HEK293 (cell line): ENCODE measurements around the gene NR2F1-AS1.

ENCODE experiments used
- HOXC10 ChIP-seq: sonication (generic); formaldehyde crosslinking; IDR thresholded peaks from 2 replicates; pipeline ENCODE4 v1.8.1; 2023; ENCODE audit warnings: mild to moderate bottlenecking, missing genetic modification reagents
- MYNN ChIP-seq: fragments of 450-650 bp; formaldehyde crosslinking; IDR thresholded peaks from 2 replicates; pipeline ENCODE4 v1.5.1; 2016; ENCODE audit warnings: missing biosample characterization, missing genetic modification characterization, borderline replicate concordance
- PATZ1 ChIP-seq: fragments of 450-650 bp; formaldehyde crosslinking; IDR thresholded peaks from 2 replicates; pipeline ENCODE4 v1.5.1; 2016; ENCODE audit warnings: missing biosample characterization, missing genetic modification characterization
- REST ChIP-seq: fragments of 450-650 bp; formaldehyde crosslinking; IDR thresholded peaks from 2 replicates; pipeline ENCODE4 v1.5.1; 2016; ENCODE audit warnings: missing biosample characterization, missing genetic modification characterization
- SALL2 ChIP-seq: fragments of 450-650 bp; formaldehyde crosslinking; IDR thresholded peaks from 2 replicates; pipeline ENCODE4 v1.5.0; 2017; ENCODE audit warnings: missing biosample characterization, mild to moderate bottlenecking, missing genetic modification characterization, borderline replicate concordance
- TRIM28 ChIP-seq: IDR thresholded peaks from 2 replicates; pipeline ENCODE4 v1.6.1; 2011; ENCODE audit warnings: low read length, control low read depth, borderline replicate concordance
- ZBTB10 ChIP-seq: fragments of 450-650 bp; formaldehyde crosslinking; IDR thresholded peaks from 2 replicates; pipeline ENCODE4 v1.5.1; 2016; ENCODE audit warnings: missing biosample characterization, missing genetic modification characterization
- ZBTB26 ChIP-seq: fragments of 450-650 bp; formaldehyde crosslinking; optimal IDR thresholded peaks from 2 replicates; pipeline ENCODE3; 2016; ENCODE audit warnings: missing biosample characterization, mild to moderate bottlenecking, missing genetic modification characterization
- ZIC2 ChIP-seq: fragments of 450-650 bp; formaldehyde crosslinking; IDR thresholded peaks from 2 replicates; pipeline ENCODE4 v1.5.1; 2016; ENCODE audit warnings: missing biosample characterization, missing genetic modification characterization
- ZNF157 ChIP-seq: fragments of 450-650 bp; formaldehyde crosslinking; IDR thresholded peaks from 2 replicates; pipeline ENCODE4 v1.5.1; 2016; ENCODE audit warnings: missing biosample characterization, missing genetic modification characterization
- ZNF18 ChIP-seq: fragments of 450-650 bp; formaldehyde crosslinking; IDR thresholded peaks from 2 replicates; pipeline ENCODE4 v1.5.1; 2016; ENCODE audit warnings: missing biosample characterization, missing genetic modification characterization
- ZNF324 ChIP-seq: fragments of 450-650 bp; formaldehyde crosslinking; IDR thresholded peaks from 2 replicates; pipeline ENCODE4 v1.5.1; 2016; ENCODE audit warnings: missing biosample characterization, missing genetic modification characterization
- ZNF501 ChIP-seq: fragments of 450-650 bp; formaldehyde crosslinking; IDR thresholded peaks from 2 replicates; pipeline ENCODE4 v1.5.1; 2016; ENCODE audit warnings: missing biosample characterization, missing genetic modification characterization
- ZNF544 ChIP-seq: fragments of 450-650 bp; formaldehyde crosslinking; IDR thresholded peaks from 2 replicates; pipeline ENCODE4 v1.5.0; 2017; ENCODE audit warnings: missing biosample characterization, missing genetic modification characterization
- ZNF585B ChIP-seq: fragments of 450-650 bp; formaldehyde crosslinking; IDR thresholded peaks from 2 replicates; pipeline ENCODE4 v1.5.1; 2016; ENCODE audit warnings: missing biosample characterization, missing genetic modification characterization
- ZNF596 ChIP-seq: fragments of 450-650 bp; IDR thresholded peaks from 2 replicates; pipeline ENCODE4 v1.5.0; 2018; ENCODE audit warnings: missing biosample characterization, mild to moderate bottlenecking, missing genetic modification characterization, moderate library complexity
- ZNF610 ChIP-seq: fragments of 450-650 bp; formaldehyde crosslinking; IDR thresholded peaks from 2 replicates; pipeline ENCODE4 v1.5.1; 2016; ENCODE audit warnings: missing biosample characterization, missing genetic modification characterization, borderline replicate concordance
- ZNF621 ChIP-seq: fragments of 450-650 bp; formaldehyde crosslinking; IDR thresholded peaks from 2 replicates; pipeline ENCODE4 v1.5.1; 2017; ENCODE audit warnings: missing biosample characterization, missing genetic modification characterization
- ZNF624 ChIP-seq: fragments of 450-650 bp; formaldehyde crosslinking; IDR thresholded peaks from 2 replicates; pipeline ENCODE4 v1.5.1; 2017; ENCODE audit warnings: missing biosample characterization, missing genetic modification characterization
- ZNF658 ChIP-seq: fragments of 450-650 bp; formaldehyde crosslinking; IDR thresholded peaks from 2 replicates; pipeline ENCODE4; 2016; ENCODE audit warnings: missing biosample characterization, missing genetic modification characterization
- ZNF664 ChIP-seq: fragments of 450-650 bp; formaldehyde crosslinking; IDR thresholded peaks from 2 replicates; pipeline ENCODE4 v1.5.1; 2016; ENCODE audit warnings: missing biosample characterization, missing genetic modification characterization
- ZNF677 ChIP-seq: fragments of 450-650 bp; IDR thresholded peaks from 2 replicates; pipeline ENCODE4 v1.5.0; 2018; ENCODE audit warnings: missing biosample characterization, mild to moderate bottlenecking, missing genetic modification characterization, moderate library complexity
- ZNF776 ChIP-seq: fragments of 450-650 bp; formaldehyde crosslinking; IDR thresholded peaks from 2 replicates; pipeline ENCODE4 v1.5.0; 2017; ENCODE audit warnings: missing biosample characterization, missing genetic modification characterization, borderline replicate concordance
- ZSCAN18 ChIP-seq: fragments of 450-650 bp; formaldehyde crosslinking; IDR thresholded peaks from 2 replicates; pipeline ENCODE4 v1.5.1; 2016; ENCODE audit warnings: missing biosample characterization, missing genetic modification characterization
- ZSCAN5A ChIP-seq: fragments of 450-650 bp; formaldehyde crosslinking; IDR thresholded peaks from 2 replicates; pipeline ENCODE4 v1.5.1; 2016; ENCODE audit warnings: missing biosample characterization, missing genetic modification characterization

Gene NR2F1-AS1

GRCh38 chr5:93580063-93580926, 724 bp downstream of the NR2F1-AS1 start (continued):
- TF ChIP-seq ZNF776 (tag by site-specific recombination) (no peak), TRIM28 (no peak), ZNF664 (tag by site-specific recombination) (no peak), ZSCAN18 (tag by site-specific recombination) (no peak), REST (no peak), ZNF501 (tag by site-specific recombination) (peak; percentile 65; the same call in 1 of the 2 replicates), ZSCAN5A (tag by site-specific recombination) (no peak), ZNF610 (tag by site-specific recombination) (no peak), ZNF544 (tag by site-specific recombination) (no peak), ZNF18 (0 out of 2 replicates have a peak, but pooled peaks have one; percentile 46), ZNF324 (tag by site-specific recombination) (peak; percentile 20; the same call in 1 of the 2 replicates), ZNF621 (tag by site-specific recombination) (no peak), ZIC2 (tag by site-specific recombination) (no peak; the same call in 1 of the 2 replicates), SALL2 (tag by site-specific recombination) (no peak), ZNF596 (tag by site-specific recombination) (peak; percentile 39), ZBTB10 (tag by site-specific recombination) (peak; percentile 43; the same call in 1 of the 2 replicates), ZNF585B (tag by site-specific recombination) (no peak), ZNF658 (no peak), ZNF677 (no peak), ZNF624 (tag by site-specific recombination) (no peak), MYNN (no peak), ZNF157 (tag by site-specific recombination) (no peak), HOXC10 (no peak), PATZ1 (peak; percentile 56), ZBTB26 (tag by site-specific recombination) (peak; percentile 93)
